Left ventricle myocardium inferior (tissue), 1 donor: ENCODE results near the gene HERPUD1. TPM values are rescaled to one million over a fixed set of nuclear protein-coding genes. Genes with fewer than 3 reads are reported as not detected.

Source experiments
- DNase-seq: peaks from one replicate; pipeline ENCODE4 v3.0.0-alpha.2; 2020
- H3K27ac ChIP-seq: fragments of 200-600 bp; replicated peaks from 2 replicates; pipeline ENCODE4 v1.8.0; 2021
- H3K27me3 ChIP-seq: fragments of 200-600 bp; 2 replicates; pipeline ENCODE4 v1.8.0; 2021; ENCODE audit warnings: low read depth
- H3K36me3 ChIP-seq: fragments of 200-600 bp; 2 replicates; pipeline ENCODE4 v1.8.0; 2021
- H3K4me1 ChIP-seq: fragments of 200-600 bp; 2 replicates; pipeline ENCODE4 v1.8.0; 2021
- H3K4me3 ChIP-seq: fragments of 200-600 bp; 2 replicates; pipeline ENCODE4 v1.8.0; 2021; ENCODE audit warnings: mild to moderate bottlenecking, moderate library complexity
- H3K9me3 ChIP-seq: fragments of 200-600 bp; replicated peaks from 2 replicates; pipeline ENCODE4 v1.8.0; 2021
- intact Hi-C: fragments of 100-400 bp; cut with micrococcal nuclease; formaldehyde crosslinking; loops from one replicate; pipeline ENCODE4 v1.11.0; 2022
- total RNA-seq: library from RNA; stranded (reverse); fragmentation: NEBNext Ultra II Directional; extraction: Animal tissue kit (Norgen Biotek cat#: 25700); gene quantifications from one replicate; pipeline ENCODE4 v1.2.1, GENCODE V29; 2021
- TF ChIP-seq, protein P1 (sequence below): fragments of 200-600 bp; IDR thresholded peaks from 2 replicates; pipeline ENCODE4 v1.8.0; 2021; ENCODE audit warnings: antibody characterized with exemption, mild to moderate bottlenecking, borderline replicate concordance
- donor health status: DM: no; HTN: yes; CAD: no; lungs with severe emphysema.

Gene HERPUD1
- total RNA-seq, 1 donor from 2014 or later: 119 TPM

DNA sequence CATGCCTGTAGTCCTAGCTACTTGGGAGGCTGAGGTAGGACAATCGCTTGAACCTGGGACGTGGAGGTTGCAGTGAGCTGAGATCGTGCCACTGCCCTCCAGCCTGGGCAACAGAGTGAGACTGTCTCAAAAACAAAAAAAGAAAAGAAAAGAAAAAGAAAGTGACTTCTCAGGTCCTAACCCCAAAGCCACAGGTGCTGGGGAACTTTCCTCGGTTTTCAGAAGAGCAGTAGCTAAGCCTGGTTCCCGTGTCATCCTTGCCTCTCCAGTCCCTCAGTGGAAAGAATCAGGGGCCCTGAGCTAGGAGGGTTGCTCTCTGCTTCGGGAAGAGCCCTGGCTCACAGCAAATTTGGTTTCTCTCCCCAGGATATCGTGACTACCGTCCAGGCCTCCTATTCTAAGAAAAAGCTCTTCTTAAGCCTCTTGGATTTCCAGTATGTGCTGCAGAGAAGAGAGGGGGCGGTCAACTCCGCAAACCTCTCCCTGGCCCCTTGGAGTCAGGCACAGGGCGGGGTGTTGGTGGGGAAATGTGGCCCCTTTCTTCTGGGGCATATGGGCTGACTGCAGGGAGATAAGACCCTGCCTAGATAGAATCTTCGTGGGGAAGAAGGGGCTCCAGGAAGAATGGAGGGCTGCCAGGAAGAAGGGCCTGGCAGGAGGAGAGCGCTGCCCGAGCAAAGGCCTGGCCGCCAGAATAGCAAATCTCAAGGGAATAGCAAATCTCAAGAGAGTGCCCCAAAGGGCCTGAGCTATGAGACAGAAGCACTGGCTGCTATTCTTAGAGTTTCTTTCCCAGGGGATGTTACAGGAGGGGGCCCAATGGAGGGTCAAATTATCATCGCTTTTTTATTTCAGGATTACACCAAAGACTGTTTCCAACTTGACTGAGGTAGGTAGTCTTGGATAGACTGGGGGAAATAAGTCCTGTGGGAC lies 49.1 kb downstream of the HERPUD1 start:
- Histone ChIP-seq H3K27ac (no peak overlapping the region), H3K36me3 (no peaks in the 10 kb centered on the region), H3K9me3 (no peaks in the 10 kb centered on the region), H3K4me3 (no peak overlapping the region), H3K4me1 (peaks cover 28% of the 10 kb centered on the region), H3K27me3 (no peaks in the 10 kb centered on the region)
- intact Hi-C loops: no loop called here
- DNase-seq: no peak
- TF ChIP-seq, protein P1, sequence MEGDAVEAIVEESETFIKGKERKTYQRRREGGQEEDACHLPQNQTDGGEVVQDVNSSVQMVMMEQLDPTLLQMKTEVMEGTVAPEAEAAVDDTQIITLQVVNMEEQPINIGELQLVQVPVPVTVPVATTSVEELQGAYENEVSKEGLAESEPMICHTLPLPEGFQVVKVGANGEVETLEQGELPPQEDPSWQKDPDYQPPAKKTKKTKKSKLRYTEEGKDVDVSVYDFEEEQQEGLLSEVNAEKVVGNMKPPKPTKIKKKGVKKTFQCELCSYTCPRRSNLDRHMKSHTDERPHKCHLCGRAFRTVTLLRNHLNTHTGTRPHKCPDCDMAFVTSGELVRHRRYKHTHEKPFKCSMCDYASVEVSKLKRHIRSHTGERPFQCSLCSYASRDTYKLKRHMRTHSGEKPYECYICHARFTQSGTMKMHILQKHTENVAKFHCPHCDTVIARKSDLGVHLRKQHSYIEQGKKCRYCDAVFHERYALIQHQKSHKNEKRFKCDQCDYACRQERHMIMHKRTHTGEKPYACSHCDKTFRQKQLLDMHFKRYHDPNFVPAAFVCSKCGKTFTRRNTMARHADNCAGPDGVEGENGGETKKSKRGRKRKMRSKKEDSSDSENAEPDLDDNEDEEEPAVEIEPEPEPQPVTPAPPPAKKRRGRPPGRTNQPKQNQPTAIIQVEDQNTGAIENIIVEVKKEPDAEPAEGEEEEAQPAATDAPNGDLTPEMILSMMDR: no peak

DNA sequence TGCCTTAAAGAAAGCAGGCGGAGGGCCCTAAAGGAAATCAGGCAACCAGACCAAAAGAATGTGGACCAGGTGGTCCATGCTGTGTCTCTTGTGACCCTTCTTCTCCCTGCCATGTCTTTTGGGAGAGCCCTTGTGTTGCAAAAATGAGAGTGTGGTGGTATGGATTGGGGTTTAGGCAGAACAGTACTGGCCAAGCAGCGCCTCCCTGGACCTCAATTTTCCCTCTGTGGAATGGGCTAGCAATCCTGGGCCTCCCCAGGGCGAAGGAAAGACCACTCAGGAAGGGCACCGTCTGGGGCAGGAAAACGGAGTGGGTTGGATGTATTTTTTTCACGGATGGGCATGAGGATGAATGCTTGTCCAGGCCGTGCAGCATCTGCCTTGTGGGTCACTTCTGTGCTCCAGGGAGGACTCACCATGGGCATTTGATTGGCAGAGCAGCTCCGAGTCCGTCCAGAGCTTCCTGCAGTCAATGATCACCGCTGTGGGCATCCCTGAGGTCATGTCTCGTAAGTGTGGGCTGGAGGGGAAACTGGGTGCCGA lies 49.9 kb downstream of the HERPUD1 start:
- no peaks in the 10 kb centered on the region for H3K27me3 ChIP-seq
- intact Hi-C loops: no loop called here
- H3K36me3 ChIP-seq: no peaks in the 10 kb centered on the region
- TF ChIP-seq, protein P1: no peak
- no peak for DNase-seq
- H3K27ac ChIP-seq: no peak overlapping the region
- H3K9me3 ChIP-seq: no peaks in the 10 kb centered on the region
- H3K4me1 ChIP-seq: peaks cover 36% of the 10 kb centered on the region
- H3K4me3 ChIP-seq: no peak overlapping the region

DNA sequence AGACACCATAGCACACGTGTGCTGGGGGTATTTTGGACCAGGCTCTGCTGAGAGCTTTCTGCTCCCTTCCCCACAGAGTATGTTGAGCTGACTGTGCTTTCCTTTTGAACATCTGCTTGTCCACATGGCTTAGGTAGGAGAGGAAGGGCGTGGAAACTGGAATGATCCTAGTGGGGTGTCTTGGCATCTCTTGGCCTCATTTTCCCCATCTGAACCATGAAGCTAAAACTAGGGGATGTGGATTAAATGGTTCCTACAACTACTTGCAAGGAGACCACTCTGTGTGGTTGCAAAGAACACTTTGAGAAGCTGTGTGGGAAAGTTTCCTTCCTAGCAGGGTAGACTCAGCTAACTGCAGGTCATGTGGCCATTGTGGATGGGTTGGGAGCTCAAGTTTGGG lies 50.8 kb downstream of the HERPUD1 start:
- peaks cover 37% of the 10 kb centered on the region for H3K4me1 ChIP-seq
- H3K27ac ChIP-seq: no peak overlapping the region
- H3K9me3 ChIP-seq: no peaks in the 10 kb centered on the region
- intact Hi-C loops: no loop called here
- TF ChIP-seq, protein P1: no peak
- no peaks in the 10 kb centered on the region for H3K36me3 ChIP-seq
- H3K27me3 ChIP-seq: no peaks in the 10 kb centered on the region
- DNase-seq: no peak
- H3K4me3 ChIP-seq: no peak overlapping the region

DNA sequence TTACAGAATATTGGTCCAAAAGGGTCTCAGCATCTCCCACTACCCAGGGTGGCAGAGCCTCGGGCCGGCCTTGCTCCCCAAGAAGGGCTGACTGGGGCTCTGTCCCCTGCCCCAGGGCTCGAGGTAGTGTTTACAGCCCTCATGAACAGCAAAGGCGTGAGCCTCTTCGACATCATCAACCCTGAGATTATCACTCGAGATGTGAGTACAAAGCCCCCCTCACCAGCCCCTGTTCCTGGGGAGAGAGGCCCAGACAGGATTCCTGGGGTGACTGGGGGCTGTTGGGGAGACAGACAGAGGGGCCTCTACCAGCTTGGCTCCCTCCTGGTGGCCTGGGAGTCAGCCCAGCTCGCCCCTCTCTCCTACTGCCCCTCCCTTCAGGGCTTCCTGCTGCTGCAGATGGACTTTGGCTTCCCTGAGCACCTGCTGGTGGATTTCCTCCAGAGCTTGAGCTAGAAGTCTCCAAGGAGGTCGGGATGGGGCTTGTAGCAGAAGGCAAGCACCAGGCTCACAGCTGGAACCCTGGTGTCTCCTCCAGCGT lies 51.3 kb downstream of the HERPUD1 start:
- Histone ChIP-seq H3K27ac (no peak overlapping the region), H3K27me3 (no peaks in the 10 kb centered on the region), H3K9me3 (no peaks in the 10 kb centered on the region), H3K36me3 (no peaks in the 10 kb centered on the region), H3K4me1 (peaks cover 41% of the 10 kb centered on the region), H3K4me3 (no peak overlapping the region)
- intact Hi-C loops: no loop called here
- TF ChIP-seq, protein P1: no peak
- DNase-seq: no peak

DNA sequence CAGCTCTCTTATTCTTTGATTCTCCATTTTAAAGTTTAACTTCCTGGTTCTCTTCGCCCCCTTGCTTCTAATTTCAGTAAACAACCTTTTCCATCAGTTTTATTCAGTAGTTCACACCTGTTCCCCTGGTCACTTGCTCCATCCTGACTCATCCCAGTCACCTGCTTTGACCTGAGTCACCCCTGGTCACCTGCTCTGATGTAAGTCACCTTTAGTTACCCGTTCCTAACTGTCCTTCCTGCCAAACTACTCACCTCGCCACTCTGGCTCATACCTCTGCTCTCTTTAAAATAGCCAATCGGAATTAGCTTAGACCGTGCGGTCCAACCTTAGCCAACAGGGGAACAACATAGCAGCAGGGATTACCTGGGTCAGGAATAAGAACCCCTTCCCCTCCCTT lies 52.7 kb downstream of the HERPUD1 start:
- TF ChIP-seq, protein P1: no peak
- Histone ChIP-seq H3K9me3 (no peaks in the 10 kb centered on the region), H3K27me3 (no peaks in the 10 kb centered on the region), H3K4me1 (peaks cover 55% of the 10 kb centered on the region), H3K36me3 (no peaks in the 10 kb centered on the region), H3K27ac (peak overlapping the region; percentile 67), H3K4me3 (no peak overlapping the region)
- DNase-seq: no peak
- intact Hi-C loops: no loop called here
